ENCODE data around the gene CAPZA1.
A peak's percentile ranks its signal among the peaks of the same experiment; 100 is the strongest.

Gene CAPZA1

DNA sequence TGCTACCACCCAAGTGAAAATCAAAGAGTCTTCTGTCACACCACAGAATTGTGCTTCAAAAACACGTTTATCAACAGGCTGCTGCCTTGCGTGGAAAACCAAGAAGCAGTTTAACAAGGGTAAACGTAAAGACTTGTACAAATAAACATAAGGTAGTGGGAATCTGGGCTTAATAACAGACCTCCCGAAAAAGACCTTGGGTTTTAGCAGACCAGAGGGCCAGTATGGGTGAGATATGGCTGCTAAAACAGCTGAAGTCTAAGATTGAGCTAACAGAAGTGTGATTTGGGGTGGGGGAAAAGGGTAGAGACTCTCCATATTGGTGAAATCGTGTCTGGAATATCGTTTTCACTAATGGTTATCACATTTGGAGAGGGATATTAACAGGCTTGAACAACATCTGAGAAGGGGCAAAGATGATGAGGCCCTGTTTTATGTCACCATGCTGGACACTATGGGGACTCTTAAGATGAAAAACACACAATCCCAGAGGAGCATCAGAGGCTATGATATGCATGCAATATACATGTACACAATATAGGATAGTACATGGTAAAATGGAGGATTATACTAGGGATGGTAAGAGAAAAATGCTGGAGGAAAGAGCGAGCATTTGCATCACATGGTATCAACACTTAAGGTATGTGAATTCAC, 56.2 kb downstream of the CAPZA1 start:
- peaks cover 4% of the 10 kb centered on the region for H3K4me1 ChIP-seq (ENCODE audit: control insufficient read depth, insufficient read depth, low read length)
- peak overlapping the region; percentile 88 for H3K4me3 ChIP-seq (ENCODE audit: insufficient read depth, low read depth, low read length)
- no peaks in the 10 kb centered on the region for H3K36me3 ChIP-seq (ENCODE audit: control insufficient read depth, insufficient read depth, low read length)
- 71% methylated on average over 6 to 7 of the region's 7 CpGs for WGBS, 2 experiments
- no peak overlapping the region for H3K27ac ChIP-seq (ENCODE audit: insufficient read depth, low read depth, low read length, poor library complexity, severe bottlenecking)
- no peaks in the 10 kb centered on the region for H3K27me3 ChIP-seq (ENCODE audit: control insufficient read depth, insufficient read depth, low read length, poor library complexity, severe bottlenecking)
- no peaks in the 10 kb centered on the region for H3K9me3 ChIP-seq (ENCODE audit: control insufficient read depth, low read length)

DNA sequence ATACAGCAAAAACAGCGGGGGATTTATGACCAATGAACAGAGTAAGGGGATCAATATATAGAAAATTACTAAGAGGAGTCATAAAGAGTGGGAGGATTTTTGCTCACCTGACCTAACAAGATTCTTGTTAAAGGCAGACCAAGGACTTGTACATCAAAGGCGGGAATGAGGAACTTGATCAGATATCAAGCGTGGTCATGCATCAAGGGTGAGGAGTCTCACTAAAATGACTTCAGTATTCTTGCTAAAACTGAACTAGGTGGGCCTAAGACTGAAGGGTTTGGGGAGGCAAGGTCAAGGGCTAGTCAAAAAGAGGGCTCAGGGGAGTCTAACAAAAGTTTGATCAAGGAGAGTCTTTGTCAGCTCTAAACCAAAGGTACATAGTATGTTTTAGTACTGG, 56.9 kb downstream of the CAPZA1 start:
- Histone ChIP-seq H3K4me1 (ENCODE audit: control insufficient read depth, insufficient read depth, low read length) (peaks cover 4% of the 10 kb centered on the region), H3K27me3 (ENCODE audit: control insufficient read depth, insufficient read depth, low read length, poor library complexity, severe bottlenecking) (no peaks in the 10 kb centered on the region), H3K27ac (ENCODE audit: insufficient read depth, low read depth, low read length, poor library complexity, severe bottlenecking) (no peak overlapping the region), H3K9me3 (ENCODE audit: control insufficient read depth, low read length) (no peaks in the 10 kb centered on the region), H3K4me3 (ENCODE audit: insufficient read depth, low read depth, low read length) (no peak overlapping the region), H3K36me3 (ENCODE audit: control insufficient read depth, insufficient read depth, low read length) (no peaks in the 10 kb centered on the region)
- WGBS, 2 experiments: 96 to 97% methylated on average over 3 of the region's 3 CpGs

- Histone ChIP-seq H3K4me1 (ENCODE audit: control insufficient read depth, insufficient read depth, low read length) (peaks cover 4% of the 10 kb centered on the region), H3K27ac (ENCODE audit: insufficient read depth, low read depth, low read length, poor library complexity, severe bottlenecking) (no peak overlapping the region), H3K36me3 (ENCODE audit: control insufficient read depth, insufficient read depth, low read length) (no peaks in the 10 kb centered on the region), H3K4me3 (ENCODE audit: insufficient read depth, low read depth, low read length) (no peak overlapping the region), H3K9me3 (ENCODE audit: control insufficient read depth, low read length) (no peaks in the 10 kb centered on the region), H3K27me3 (ENCODE audit: control insufficient read depth, insufficient read depth, low read length, poor library complexity, severe bottlenecking) (no peaks in the 10 kb centered on the region)
- 97% methylated on average over 4 of the region's 4 CpGs for WGBS, 2 experiments
These were observed 57.9 kb downstream of the CAPZA1 start for GRCh38 chr1:112677501-112677900.

DNA sequence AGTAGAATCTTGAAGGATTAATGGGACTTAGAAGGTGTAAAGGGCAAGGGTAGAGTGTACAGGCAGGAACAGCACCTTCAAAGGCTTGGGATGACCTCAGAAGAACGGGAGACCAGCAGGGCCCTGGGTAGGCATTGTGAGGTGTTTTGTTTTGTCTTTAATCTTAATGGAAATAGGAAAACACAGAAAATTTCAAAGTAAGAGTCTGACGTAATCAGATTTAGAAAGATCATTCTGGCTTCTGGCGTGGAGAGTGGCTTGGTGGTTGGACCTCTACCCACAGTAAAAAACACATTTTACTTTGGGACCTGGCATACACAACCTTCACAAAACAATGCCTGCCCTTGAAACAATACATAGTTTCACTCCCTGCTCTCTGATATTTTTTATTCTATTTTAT, 59.0 kb downstream of the CAPZA1 start:
- Histone ChIP-seq H3K27me3 (ENCODE audit: control insufficient read depth, insufficient read depth, low read length, poor library complexity, severe bottlenecking) (no peaks in the 10 kb centered on the region), H3K4me3 (ENCODE audit: insufficient read depth, low read depth, low read length) (no peak overlapping the region), H3K36me3 (ENCODE audit: control insufficient read depth, insufficient read depth, low read length) (no peaks in the 10 kb centered on the region), H3K4me1 (ENCODE audit: control insufficient read depth, insufficient read depth, low read length) (peaks cover 4% of the 10 kb centered on the region), H3K27ac (ENCODE audit: insufficient read depth, low read depth, low read length, poor library complexity, severe bottlenecking) (no peak overlapping the region), H3K9me3 (ENCODE audit: control insufficient read depth, low read length) (no peaks in the 10 kb centered on the region)
- WGBS, 2 experiments: 82 to 85% methylated on average over 3 of the region's 3 CpGs

DNA sequence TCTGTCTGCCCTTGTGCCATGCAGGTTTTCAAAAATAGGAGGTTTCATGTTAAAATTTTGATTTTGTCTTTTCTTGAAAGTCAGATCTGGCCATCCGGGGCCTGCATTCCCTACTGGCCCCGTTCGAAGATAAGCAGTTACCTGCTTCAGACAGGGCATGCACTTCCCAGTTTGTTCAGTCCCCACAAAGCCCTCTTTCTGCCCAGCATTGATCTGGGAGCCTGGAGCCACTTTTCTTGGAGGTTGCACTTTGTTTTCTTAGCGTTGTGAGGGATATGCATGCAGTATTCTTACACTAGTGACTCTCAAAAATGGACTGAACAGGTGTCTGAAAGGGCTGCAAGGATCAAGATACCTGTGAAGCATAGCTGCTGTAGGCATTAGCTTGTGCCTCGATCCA, 66.3 kb downstream of the CAPZA1 start:
- 92 to 93% methylated on average over 5 of the region's 5 CpGs for WGBS, 2 experiments
- Histone ChIP-seq H3K27ac (ENCODE audit: insufficient read depth, low read depth, low read length, poor library complexity, severe bottlenecking) (no peak overlapping the region), H3K4me1 (ENCODE audit: control insufficient read depth, insufficient read depth, low read length) (no peaks in the 10 kb centered on the region), H3K9me3 (ENCODE audit: control insufficient read depth, low read length) (no peaks in the 10 kb centered on the region), H3K36me3 (ENCODE audit: control insufficient read depth, insufficient read depth, low read length) (peaks cover 3% of the 10 kb centered on the region), H3K27me3 (ENCODE audit: control insufficient read depth, insufficient read depth, low read length, poor library complexity, severe bottlenecking) (no peaks in the 10 kb centered on the region), H3K4me3 (ENCODE audit: insufficient read depth, low read depth, low read length) (no peak overlapping the region)

GRCh38 chr1:112686417-112686816, 66.8 kb downstream of the CAPZA1 start:
- H3K9me3 ChIP-seq (ENCODE audit: control insufficient read depth, low read length): no peaks in the 10 kb centered on the region
- no peaks in the 10 kb centered on the region for H3K27me3 ChIP-seq (ENCODE audit: control insufficient read depth, insufficient read depth, low read length, poor library complexity, severe bottlenecking)
- H3K4me3 ChIP-seq (ENCODE audit: insufficient read depth, low read depth, low read length): no peak overlapping the region
- peaks cover 4% of the 10 kb centered on the region for H3K36me3 ChIP-seq (ENCODE audit: control insufficient read depth, insufficient read depth, low read length)
- 82 to 85% methylated on average over 3 of the region's 3 CpGs for WGBS, 2 experiments
- H3K4me1 ChIP-seq (ENCODE audit: control insufficient read depth, insufficient read depth, low read length): no peaks in the 10 kb centered on the region
- H3K27ac ChIP-seq (ENCODE audit: insufficient read depth, low read depth, low read length, poor library complexity, severe bottlenecking): no peak overlapping the region

DNA sequence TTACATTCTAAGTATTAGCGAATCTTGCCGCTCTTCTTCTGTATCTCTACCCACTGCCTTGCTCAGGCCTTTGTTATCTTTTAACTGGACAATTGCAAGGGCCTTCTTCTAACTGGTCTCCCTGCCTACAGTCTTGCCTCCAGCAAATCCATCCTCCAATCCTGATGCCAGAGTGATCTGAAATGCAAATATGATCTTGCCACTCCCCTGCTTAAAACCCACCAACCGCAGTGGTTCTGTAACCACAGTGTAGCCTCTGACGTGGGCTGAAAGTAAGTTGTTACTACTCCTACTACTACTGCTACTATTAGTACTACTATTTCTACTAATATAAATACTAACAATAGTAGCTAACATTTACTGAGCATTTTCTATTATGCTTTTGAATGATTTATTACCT, 67.2 kb downstream of the CAPZA1 start:
- H3K9me3 ChIP-seq (ENCODE audit: control insufficient read depth, low read length): no peaks in the 10 kb centered on the region
- H3K4me1 ChIP-seq (ENCODE audit: control insufficient read depth, insufficient read depth, low read length): no peaks in the 10 kb centered on the region
- peaks cover 7% of the 10 kb centered on the region for H3K36me3 ChIP-seq (ENCODE audit: control insufficient read depth, insufficient read depth, low read length)
- H3K4me3 ChIP-seq (ENCODE audit: insufficient read depth, low read depth, low read length): no peak overlapping the region
- no peaks in the 10 kb centered on the region for H3K27me3 ChIP-seq (ENCODE audit: control insufficient read depth, insufficient read depth, low read length, poor library complexity, severe bottlenecking)
- H3K27ac ChIP-seq (ENCODE audit: insufficient read depth, low read depth, low read length, poor library complexity, severe bottlenecking): no peak overlapping the region
- 90 to 92% methylated on average over 4 of the region's 4 CpGs for WGBS, 2 experiments

DNA sequence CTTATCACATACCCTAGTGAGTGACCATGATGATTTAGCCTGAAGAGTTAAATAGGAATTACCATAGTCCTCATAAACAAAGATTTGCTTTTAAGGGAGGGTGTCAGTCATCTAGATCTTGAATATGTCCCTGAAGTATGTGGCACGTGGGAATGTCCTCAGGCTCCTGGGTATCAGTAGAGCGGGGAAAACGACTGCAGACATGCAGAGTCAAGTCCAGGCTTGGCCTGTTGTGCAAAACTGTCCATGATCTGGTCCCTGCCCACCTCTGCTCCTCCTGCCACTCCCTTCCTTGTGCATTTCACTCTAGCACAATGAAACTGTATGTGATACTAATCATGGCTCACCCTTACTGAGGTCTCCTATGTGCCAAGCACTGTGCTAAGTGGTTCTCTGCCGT, 67.7 kb downstream of the CAPZA1 start:
- Histone ChIP-seq H3K4me1 (ENCODE audit: control insufficient read depth, insufficient read depth, low read length) (no peaks in the 10 kb centered on the region), H3K27me3 (ENCODE audit: control insufficient read depth, insufficient read depth, low read length, poor library complexity, severe bottlenecking) (no peaks in the 10 kb centered on the region), H3K36me3 (ENCODE audit: control insufficient read depth, insufficient read depth, low read length) (peaks cover 8% of the 10 kb centered on the region), H3K4me3 (ENCODE audit: insufficient read depth, low read depth, low read length) (no peak overlapping the region), H3K27ac (ENCODE audit: insufficient read depth, low read depth, low read length, poor library complexity, severe bottlenecking) (no peak overlapping the region), H3K9me3 (ENCODE audit: control insufficient read depth, low read length) (no peaks in the 10 kb centered on the region)
- 94 to 95% methylated on average over 4 of the region's 4 CpGs for WGBS, 2 experiments

DNA sequence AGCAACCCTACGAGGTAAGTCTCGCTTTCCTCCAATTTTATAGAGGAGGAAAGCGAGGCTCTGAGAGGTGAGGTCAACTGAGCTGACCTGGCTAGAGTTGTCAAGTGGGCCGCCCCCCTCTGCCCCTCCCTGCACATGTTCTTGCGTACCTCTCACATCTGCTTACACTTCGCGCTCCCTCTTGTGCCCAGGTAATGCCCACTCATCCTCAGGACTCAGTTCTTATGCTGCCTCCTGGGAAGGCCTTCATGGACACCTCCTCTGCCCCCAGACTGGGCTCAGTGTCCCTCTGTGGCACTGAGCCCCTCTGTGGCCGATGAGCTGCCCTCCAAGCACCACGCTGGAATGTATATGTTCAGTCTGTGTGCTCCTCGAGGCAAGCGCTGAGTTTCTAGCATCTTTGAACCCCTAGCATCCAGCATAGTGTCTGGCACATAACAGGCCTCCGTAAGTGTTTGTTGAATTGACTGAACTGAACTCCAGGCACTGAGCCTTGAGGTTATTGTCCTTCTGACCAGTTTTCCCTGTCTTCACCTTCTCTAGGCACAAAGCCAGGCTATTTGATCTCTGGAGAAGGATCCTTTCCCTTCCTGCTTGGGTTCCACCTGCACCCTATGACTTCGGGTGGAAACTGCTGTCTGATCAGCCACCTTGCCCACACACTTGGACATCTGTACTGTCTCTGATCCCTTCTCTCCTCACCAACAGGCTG, 68.3 kb downstream of the CAPZA1 start:
- Histone ChIP-seq H3K9me3 (ENCODE audit: control insufficient read depth, low read length) (no peaks in the 10 kb centered on the region), H3K27me3 (ENCODE audit: control insufficient read depth, insufficient read depth, low read length, poor library complexity, severe bottlenecking) (no peaks in the 10 kb centered on the region), H3K4me1 (ENCODE audit: control insufficient read depth, insufficient read depth, low read length) (no peaks in the 10 kb centered on the region), H3K27ac (ENCODE audit: insufficient read depth, low read depth, low read length, poor library complexity, severe bottlenecking) (no peak overlapping the region), H3K36me3 (ENCODE audit: control insufficient read depth, insufficient read depth, low read length) (peaks cover 14% of the 10 kb centered on the region), H3K4me3 (ENCODE audit: insufficient read depth, low read depth, low read length) (no peak overlapping the region)
- WGBS, 2 experiments: 94 to 96% methylated on average over 13 of the region's 13 CpGs

GRCh38 chr1:112688781-112689193, 69.2 kb downstream of the CAPZA1 start:
- H3K4me3 ChIP-seq (ENCODE audit: insufficient read depth, low read depth, low read length): no peak overlapping the region
- H3K4me1 ChIP-seq (ENCODE audit: control insufficient read depth, insufficient read depth, low read length): no peaks in the 10 kb centered on the region
- no peaks in the 10 kb centered on the region for H3K27me3 ChIP-seq (ENCODE audit: control insufficient read depth, insufficient read depth, low read length, poor library complexity, severe bottlenecking)
- peaks cover 14% of the 10 kb centered on the region for H3K36me3 ChIP-seq (ENCODE audit: control insufficient read depth, insufficient read depth, low read length)
- 84 to 87% methylated on average over 13 of the region's 13 CpGs for WGBS, 2 experiments
- no peak overlapping the region for H3K27ac ChIP-seq (ENCODE audit: insufficient read depth, low read depth, low read length, poor library complexity, severe bottlenecking)
- no peaks in the 10 kb centered on the region for H3K9me3 ChIP-seq (ENCODE audit: control insufficient read depth, low read length)
